HepG2 (cell line): ENCODE measurements around the gene RPS2. TPM values are rescaled to one million over a fixed set of nuclear protein-coding genes. Genes with fewer than 3 reads are reported as not detected.
A peak's percentile ranks its signal among the peaks of the same experiment; 100 is the strongest.

ENCODE experiments used
- AHR ChIP-seq: IDR thresholded peaks from 2 replicates; pipeline ENCODE4 v1.6.1; 2018; ENCODE audit warnings: missing genetic modification reagents, missing compliant biosample characterization
- ARID2 ChIP-seq: sonication (generic); formaldehyde crosslinking; IDR thresholded peaks from 2 replicates; pipeline ENCODE4 v1.8.1; 2022; ENCODE audit warnings: mild to moderate bottlenecking, missing genetic modification reagents, borderline replicate concordance
- CREB3 ChIP-seq: sonication (generic); formaldehyde crosslinking; IDR thresholded peaks from 2 replicates; pipeline ENCODE4 v1.5.0; 2020; ENCODE audit warnings: missing genetic modification reagents
- CREM ChIP-seq, 2 experiments: sonication (generic) in 1 of 2; formaldehyde crosslinking in 1 of 2; IDR thresholded peaks; 2 replicates each; pipeline versions ENCODE4 v1.4.0 to v1.6.1; 2016 to 2020; ENCODE audit warnings: antibody characterized with exemption in 1 of 2, mild to moderate bottlenecking in 1 of 2, missing genetic modification reagents in 1 of 2
- GABPA ChIP-seq, 2 experiments: IDR thresholded peaks; 2 replicates each; pipeline ENCODE4 v1.6.1; 2011 to 2016; ENCODE audit warnings: low read depth in 2 of 2, low read length in 1 of 2, missing biosample characterization in 1 of 2, missing genetic modification characterization in 1 of 2
- KDM1A ChIP-seq: IDR thresholded peaks from 2 replicates; pipeline ENCODE4 v1.6.1; 2016; ENCODE audit warnings: missing compliant biosample characterization
- LBX2 ChIP-seq: sonication (generic); formaldehyde crosslinking; IDR thresholded peaks from 2 replicates; pipeline ENCODE4 v1.5.0; 2020; ENCODE audit warnings: missing genetic modification reagents, mild to moderate bottlenecking, borderline replicate concordance
- MATR3 ChIP-seq: sonication (generic); formaldehyde crosslinking; IDR thresholded peaks from 2 replicates; pipeline ENCODE4 v1.4.0; 2020; ENCODE audit warnings: missing genetic modification reagents
- MIER3 ChIP-seq: IDR thresholded peaks from 2 replicates; pipeline ENCODE4 v1.6.1; 2016; ENCODE audit warnings: missing compliant biosample characterization, borderline replicate concordance
- MYNN ChIP-seq: sonication (generic); formaldehyde crosslinking; IDR thresholded peaks from 2 replicates; pipeline ENCODE4 v1.4.0; 2020; ENCODE audit warnings: mild to moderate bottlenecking, low read depth, missing genetic modification reagents
- NCOA2 ChIP-seq: sonication (generic); formaldehyde crosslinking; IDR thresholded peaks from 2 replicates; pipeline ENCODE4 v1.8.0; 2022; ENCODE audit warnings: inconsistent platforms
- NR2C2 ChIP-seq: sonication (generic); formaldehyde crosslinking; IDR thresholded peaks from 2 replicates; pipeline ENCODE4 v1.4.0; 2020; ENCODE audit warnings: missing genetic modification reagents, mild to moderate bottlenecking, moderate library complexity, borderline replicate concordance
- POLR2G ChIP-seq: fragments of 200-400 bp; formaldehyde crosslinking; IDR thresholded peaks from 2 replicates; pipeline ENCODE4 v1.6.1; 2018; ENCODE audit warnings: mild to moderate bottlenecking, low read depth, low read length, moderate library complexity
- RFX5 ChIP-seq: IDR thresholded peaks from 2 replicates; pipeline ENCODE4 v1.6.1; 2011; ENCODE audit warnings: low read depth, low read length, improper control_type of control experiment
- RORA ChIP-seq: sonication (generic); formaldehyde crosslinking; IDR thresholded peaks from 2 replicates; pipeline ENCODE4 v1.5.0; 2020; ENCODE audit warnings: mild to moderate bottlenecking, missing genetic modification reagents, moderate library complexity
- SALL1 ChIP-seq: sonication (generic); formaldehyde crosslinking; IDR thresholded peaks from 2 replicates; pipeline ENCODE4 v1.8.0; 2022; ENCODE audit warnings: mild to moderate bottlenecking, missing genetic modification reagents
- U2AF1 ChIP-seq: fragments of 200-400 bp; formaldehyde crosslinking; optimal IDR thresholded peaks from 2 replicates; pipeline ENCODE3; 2017; ENCODE audit warnings: mild to moderate bottlenecking, low read depth, low read length
- ZBTB33 ChIP-seq: sonication (generic); formaldehyde crosslinking; IDR thresholded peaks from 2 replicates; pipeline ENCODE4 v1.4.0; 2020; ENCODE audit warnings: missing genetic modification reagents
- ZFP90 ChIP-seq: sonication (generic); formaldehyde crosslinking; IDR thresholded peaks from 2 replicates; pipeline ENCODE4 v1.8.0; 2022; ENCODE audit warnings: missing genetic modification reagents, mild to moderate bottlenecking, inconsistent platforms, borderline replicate concordance
- ZKSCAN1 ChIP-seq: fragments of 150-350 bp; IDR thresholded peaks from 2 replicates; pipeline ENCODE4 v1.6.1; 2014; ENCODE audit warnings: low read length
- ZNF124 ChIP-seq: sonication (generic); formaldehyde crosslinking; IDR thresholded peaks from 2 replicates; pipeline ENCODE4 v1.4.0; 2020; ENCODE audit warnings: missing genetic modification reagents
- ZNF660 ChIP-seq: sonication (generic); formaldehyde crosslinking; IDR thresholded peaks from 2 replicates; pipeline ENCODE4 v1.5.1; 2020; ENCODE audit warnings: mild to moderate bottlenecking, low read depth, missing genetic modification reagents, borderline replicate concordance
- ZNF678 ChIP-seq: sonication (generic); formaldehyde crosslinking; IDR thresholded peaks from 2 replicates; pipeline ENCODE4 v1.4.0; 2020; ENCODE audit warnings: mild to moderate bottlenecking, missing genetic modification reagents
- ZNF788 ChIP-seq: sonication (generic); formaldehyde crosslinking; IDR thresholded peaks from 2 replicates; pipeline ENCODE4 v1.5.0; 2020; ENCODE audit warnings: mild to moderate bottlenecking, missing genetic modification reagents, borderline replicate concordance
- polyA plus RNA-seq, 8 experiments: library from polyadenylated mRNA; depleted of rRNA in 3 of 8; stranded (reverse) in 7 of 8; unstranded in 1 of 8; fragments of >200 nt; fragmentation: Illumina TruSeq in 4 of 8; extraction: Trizol in 4 of 8; gene quantifications; 2 replicates each; pipeline versions ENCODE4 v1.2.1 to v1.2.3, GENCODE V29; 2011 to 2016; ENCODE audit warnings: low read depth in 4 of 8, missing spikeins in 1 of 8, mixed read lengths in 1 of 8; ENCODE audit not compliant: insufficient read depth in 1 of 8
- total RNA-seq, 5 experiments: library from RNA; depleted of rRNA; stranded (reverse); fragments of >200 nt; fragmentation: Illumina TruSeq; extraction: Trizol; gene quantifications; 2 replicates each; pipeline ENCODE4 v1.2.3, GENCODE V29; 2016; ENCODE audit warnings: low read depth in 1 of 5

RPS2 gene
- total and polyA plus RNA-seq, 2 of the 13 experiments (the other 11 are each of a cell fraction or from before 2014, with no cell fraction given), result 1,908 to 4,514 TPM

GRCh38 chr16:1960665-1961630 lies 3.7 kb downstream of the RPS2 start (continued):
- TF ChIP-seq ARID2 (CRISPR knock-in tag) (0 out of 2 replicates have a peak, but pooled peaks have one; percentile 42), ZFP90 (CRISPR knock-in tag) (no peak), GABPA (IDR thresholded peaks at IDR 0.05; ENCODE audit: low read depth, low read length) (no peak), GABPA (CRISPR knock-in tag; IDR thresholded peaks at IDR 0.05; ENCODE audit: low read depth) (no peak), MIER3 (CRISPR knock-in tag) (no peak), ZNF124 (CRISPR knock-in tag) (0 out of 2 replicates have a peak, but pooled peaks have one; percentile 5), KDM1A (0 out of 2 replicates have a peak, but pooled peaks have one; percentile 7), MYNN (CRISPR knock-in tag) (no peak), LBX2 (no peak), ZNF788 (CRISPR knock-in tag) (peak; percentile 39; the same call in 1 of the 2 replicates), MATR3 (CRISPR knock-in tag) (no peak), ZNF678 (no peak), CREM (IDR thresholded peaks at IDR 0.05) (no peak), CREM (CRISPR knock-in tag; IDR thresholded peaks at IDR 0.05) (no peak), RORA (no peak), AHR (peak; percentile 35; the same call in 1 of the 2 replicates), SALL1 (peak; percentile 39; the same call in 1 of the 2 replicates), POLR2G (peak; percentile 80), ZNF660 (no peak), CREB3 (no peak), ZBTB33 (CRISPR knock-in tag) (peak; percentile 15; the same call in 1 of the 2 replicates), NR2C2 (no peak), RFX5 (no peak), ZKSCAN1 (no peak), U2AF1 (no peak), NCOA2 (CRISPR knock-in tag) (peak; percentile 15; the same call in 1 of the 2 replicates)
